NT2/D1 (cell line): Measurements from ENCODE around the gene ADAMTS19.

Source experiments
- YY1 ChIP-seq: IDR thresholded peaks from 2 replicates; pipeline ENCODE4 v1.6.1; 2011; ENCODE audit not compliant: insufficient read length, insufficient read depth
- ZNF274 ChIP-seq: IDR thresholded peaks from 2 replicates; pipeline ENCODE4 v1.6.1; 2011; ENCODE audit warnings: mild to moderate bottlenecking, low read depth, low read length

GRCh38 chr5:129563585-129563984, 103.5 kb downstream of the ADAMTS19 start:
- TF ChIP-seq YY1 (no peak), ZNF274 (no peak)
